Keratinocyte (primary cell): ENCODE measurements around the gene C8G. TPM values are rescaled to one million over a fixed set of nuclear protein-coding genes. Genes with fewer than 3 reads are reported as not detected.
A peak's percentile ranks its signal among the peaks of the same experiment; 100 is the strongest.

Experiments used
- DNase-seq: peaks from one replicate; pipeline ENCODE4 v3.0.0-alpha.2; 2011; ENCODE audit warnings: low read depth, missing footprints, low spot score
- FAIRE-seq: peaks from 2 replicates; lab custom pipeline; 2011; peaks lifted over from hg19 to GRCh38; lab: Jason Lieb, UNC
- H2AFZ ChIP-seq: 2 replicates; pipeline ENCODE4 v1.6.0; 2012; ENCODE audit warnings: low read length, control low read depth, inconsistent platforms; ENCODE audit not compliant: control insufficient read depth
- H3K27ac ChIP-seq: 2 replicates; pipeline ENCODE4 v1.5.1; 2011; ENCODE audit warnings: low read length; ENCODE audit not compliant: control insufficient read depth, insufficient read depth
- H3K27me3 ChIP-seq: 3 replicates; pipeline ENCODE4 v1.6.0; 2011; ENCODE audit warnings: low read length; ENCODE audit not compliant: control insufficient read depth, insufficient read depth; ENCODE audit errors: extremely low read depth
- H3K36me3 ChIP-seq, 2 experiments: 2 replicates in 1 of 2; 3 replicates in 1 of 2; pipeline ENCODE4 v1.5.1; 2011; ENCODE audit warnings: low read length in 2 of 2, mild to moderate bottlenecking in 1 of 2; ENCODE audit not compliant: control insufficient read depth in 2 of 2, insufficient read depth in 2 of 2; ENCODE audit errors: extremely low read depth in 1 of 2
- H3K4me1 ChIP-seq: 3 replicates; pipeline ENCODE4 v1.5.1; 2011; ENCODE audit warnings: low read length; ENCODE audit not compliant: control insufficient read depth, insufficient read depth; ENCODE audit errors: extremely low read depth
- H3K4me2 ChIP-seq: 3 replicates; pipeline ENCODE4 v1.6.0; 2011; ENCODE audit warnings: low read depth, low read length; ENCODE audit not compliant: control insufficient read depth, insufficient read depth; ENCODE audit errors: extremely low read depth
- H3K4me3 ChIP-seq, 3 experiments: fragments of 200-600 bp in 1 of 3; sonication (generic) in 1 of 3; 2 replicates in 2 of 3; 3 replicates in 1 of 3; pipeline ENCODE4 v1.5.1; 2011 to 2016; ENCODE audit warnings: low read length in 3 of 3, mild to moderate bottlenecking in 3 of 3, control low read depth in 2 of 3, inconsistent platforms in 1 of 3, low read depth in 1 of 3, mixed read lengths in 1 of 3, mixed run types in 1 of 3, moderate library complexity in 1 of 3; ENCODE audit not compliant: control insufficient read depth in 2 of 3, insufficient read depth in 2 of 3; ENCODE audit errors: extremely low read depth in 1 of 3
- H3K79me2 ChIP-seq: 2 replicates; pipeline ENCODE4 v1.6.0; 2012; ENCODE audit warnings: low read length; ENCODE audit not compliant: control insufficient read depth, insufficient read depth
- H3K9ac ChIP-seq: 3 replicates; pipeline ENCODE4 v1.6.0; 2011; ENCODE audit warnings: low read length; ENCODE audit not compliant: control insufficient read depth, insufficient read depth; ENCODE audit errors: extremely low read depth
- H3K9me1 ChIP-seq: 3 replicates; pipeline ENCODE4 v1.6.0; 2011; ENCODE audit warnings: low read length; ENCODE audit not compliant: control insufficient read depth, insufficient read depth; ENCODE audit errors: extremely low read depth
- H3K9me3 ChIP-seq: 2 replicates; pipeline ENCODE4 v1.5.1; 2012; ENCODE audit warnings: low read depth, low read length; ENCODE audit not compliant: control insufficient read depth
- H4K20me1 ChIP-seq: 3 replicates; pipeline ENCODE4 v1.6.0; 2011; ENCODE audit warnings: low read length; ENCODE audit not compliant: control insufficient read depth, insufficient read depth; ENCODE audit errors: extremely low read depth
- EZH2 ChIP-seq: IDR thresholded peaks from one replicate; pipeline ENCODE4 v1.6.1; 2012; ENCODE audit warnings: inconsistent platforms, mild to moderate bottlenecking, low read length, moderate library complexity
- dilution Hi-C: fragments of 300-500 bp; cut with MboI; formaldehyde crosslinking; loops from one replicate; pipeline ENCODE4 v1.7.0; 2020; ENCODE audit warnings: low sequenced_read_pairs; ENCODE audit not compliant: extremely low pct_ligation_motif_present
- polyA plus RNA-seq, 5 experiments: library from polyadenylated mRNA; depleted of rRNA in 3 of 5; stranded (reverse) in 3 of 5; stranded (forward) in 1 of 5; unstranded in 1 of 5; fragments of >200 nt; gene quantifications; 1 replicate in 1 of 5; 2 replicates in 3 of 5; 3 replicates in 1 of 5; pipeline versions ENCODE4 v1.2.1 to v1.2.3, GENCODE V29; 2011 to 2012; ENCODE audit warnings: missing spikeins in 2 of 5, low read depth in 1 of 5, low replicate concordance in 1 of 5
- TF ChIP-seq, protein P1 (sequence below), 3 experiments: IDR thresholded peaks in 1 of 3; conservative IDR thresholded peaks in 1 of 3; optimal IDR thresholded peaks in 1 of 3; 2 replicates in 2 of 3; 3 replicates in 1 of 3; pipeline versions ENCODE3 to v1.5.1; 2011; ENCODE audit warnings: low read length in 3 of 3, mild to moderate bottlenecking in 3 of 3, moderate library complexity in 2 of 3, control low read depth in 1 of 3, inconsistent platforms in 1 of 3; ENCODE audit not compliant: insufficient read depth in 2 of 3; ENCODE audit errors: extremely low read depth in 1 of 3

Gene C8G
- polyA plus RNA-seq, 1 donor (not counting 4 experiments of a cell fraction or from before 2014, with no cell fraction given): 0.24 TPM

DNA sequence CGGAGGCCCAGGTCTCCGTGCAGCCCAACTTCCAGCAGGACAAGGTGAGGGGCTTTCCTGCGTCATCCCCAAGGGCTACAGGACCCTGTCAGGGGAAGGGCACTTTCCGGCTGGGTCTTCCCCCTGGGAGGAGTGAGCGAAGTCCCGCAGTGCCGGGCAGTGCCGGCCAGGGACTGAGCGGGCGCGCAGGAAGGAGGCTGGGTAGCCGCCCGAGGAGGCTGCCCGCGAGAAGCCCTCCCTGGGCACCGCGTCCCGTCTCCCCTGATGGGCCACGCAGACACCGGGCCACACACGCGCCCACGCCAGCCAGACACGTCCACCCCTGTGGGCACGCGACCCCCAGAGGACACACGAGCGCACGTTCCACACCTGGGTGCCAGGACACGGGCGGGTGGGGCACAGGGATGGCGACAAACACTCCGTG lies 32.6 kb downstream of the C8G start:
- dilution Hi-C loops: no loop called here

DNA sequence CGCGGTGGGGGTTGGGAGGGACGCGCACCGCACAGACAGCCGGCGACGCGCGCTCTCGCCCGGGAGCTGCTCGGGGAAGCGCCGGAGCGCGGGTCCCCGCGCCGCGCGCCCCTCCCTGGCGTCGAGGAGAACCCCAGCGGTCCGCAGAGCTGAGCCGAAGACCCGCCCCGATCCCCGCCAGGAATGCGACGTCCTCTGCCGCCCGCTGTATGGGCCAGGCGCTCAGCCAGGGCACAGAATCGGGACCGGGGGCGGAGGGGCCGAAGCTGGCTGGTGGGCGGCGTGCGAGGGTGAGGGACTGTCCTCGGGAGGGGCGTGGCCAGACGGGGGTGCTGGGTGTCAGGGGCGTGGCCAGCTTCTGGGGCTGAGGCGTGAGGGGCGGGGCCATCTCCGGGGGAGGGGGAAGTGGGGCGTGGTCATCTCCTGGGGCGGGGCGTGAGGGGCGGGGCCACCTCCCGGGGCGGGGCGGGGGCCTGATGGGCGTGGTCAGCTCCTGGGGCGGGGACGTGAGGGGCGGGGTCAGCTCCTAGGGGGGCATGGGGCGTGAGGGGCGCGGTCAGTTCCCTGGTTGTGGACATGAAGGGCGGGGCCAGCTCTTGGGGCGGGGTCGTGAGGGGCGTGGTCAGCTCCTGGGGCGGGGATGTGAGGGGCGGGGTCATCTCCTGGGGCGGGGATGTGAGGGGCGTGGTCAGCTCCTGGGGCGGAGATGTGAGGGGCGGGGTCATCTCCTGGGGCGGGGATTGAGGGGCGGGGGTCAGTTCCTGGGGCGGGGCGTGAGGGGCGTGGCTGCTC lies 33.2 kb downstream of the C8G start:
- H3K79me2 ChIP-seq: no peaks in the 10 kb centered on the region
- peak overlapping the region; percentile 74 for H3K4me2 ChIP-seq
- no peaks in the 10 kb centered on the region for H4K20me1 ChIP-seq
- FAIRE-seq: no peak
- H3K4me1 ChIP-seq: peaks cover 8% of the 10 kb centered on the region
- H2AFZ ChIP-seq: peak overlapping the region; percentile 26
- no peaks in the 10 kb centered on the region for H3K27me3 ChIP-seq
- H3K9me1 ChIP-seq: no peaks in the 10 kb centered on the region
- no peaks in the 10 kb centered on the region for H3K9me3 ChIP-seq
- peak overlapping the region in 2 of 3 experiments; percentile 34 to 38 for H3K4me3 ChIP-seq
- no peaks in the 10 kb centered on the region for H3K36me3 ChIP-seq
- no peak for DNase-seq
- dilution Hi-C loops: no loop called here
- no peak overlapping the region for H3K9ac ChIP-seq
- no peak overlapping the region for H3K27ac ChIP-seq
- no peak for TF ChIP-seq EZH2
- TF ChIP-seq, protein P1, sequence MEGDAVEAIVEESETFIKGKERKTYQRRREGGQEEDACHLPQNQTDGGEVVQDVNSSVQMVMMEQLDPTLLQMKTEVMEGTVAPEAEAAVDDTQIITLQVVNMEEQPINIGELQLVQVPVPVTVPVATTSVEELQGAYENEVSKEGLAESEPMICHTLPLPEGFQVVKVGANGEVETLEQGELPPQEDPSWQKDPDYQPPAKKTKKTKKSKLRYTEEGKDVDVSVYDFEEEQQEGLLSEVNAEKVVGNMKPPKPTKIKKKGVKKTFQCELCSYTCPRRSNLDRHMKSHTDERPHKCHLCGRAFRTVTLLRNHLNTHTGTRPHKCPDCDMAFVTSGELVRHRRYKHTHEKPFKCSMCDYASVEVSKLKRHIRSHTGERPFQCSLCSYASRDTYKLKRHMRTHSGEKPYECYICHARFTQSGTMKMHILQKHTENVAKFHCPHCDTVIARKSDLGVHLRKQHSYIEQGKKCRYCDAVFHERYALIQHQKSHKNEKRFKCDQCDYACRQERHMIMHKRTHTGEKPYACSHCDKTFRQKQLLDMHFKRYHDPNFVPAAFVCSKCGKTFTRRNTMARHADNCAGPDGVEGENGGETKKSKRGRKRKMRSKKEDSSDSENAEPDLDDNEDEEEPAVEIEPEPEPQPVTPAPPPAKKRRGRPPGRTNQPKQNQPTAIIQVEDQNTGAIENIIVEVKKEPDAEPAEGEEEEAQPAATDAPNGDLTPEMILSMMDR (optimal IDR thresholded peaks at IDR 0.05 in 1 of 3, IDR thresholded peaks at IDR 0.05 in 1 of 3, conservative IDR thresholded peaks at IDR 0.05 in 1 of 3; ENCODE audit: extremely low read depth in 1 of 3, insufficient read depth in 2 of 3, low read length in 3 of 3): no peak

More for the DNA sequence above, 32.6 kb downstream of the C8G start:
- FAIRE-seq: no peak
- H3K9me3 ChIP-seq: no peaks in the 10 kb centered on the region
- H3K9ac ChIP-seq: no peak overlapping the region
- H3K36me3 ChIP-seq: no peaks in the 10 kb centered on the region
- no peak for DNase-seq
- no peaks in the 10 kb centered on the region for H3K79me2 ChIP-seq
- no peaks in the 10 kb centered on the region for H3K9me1 ChIP-seq
- H3K4me1 ChIP-seq: peaks cover 8% of the 10 kb centered on the region
- no peaks in the 10 kb centered on the region for H4K20me1 ChIP-seq
- peak overlapping the region in 1 of 3 experiments; percentile 34 for H3K4me3 ChIP-seq
- H3K4me2 ChIP-seq: peak overlapping the region; percentile 74
- H3K27ac ChIP-seq: no peak overlapping the region
- H2AFZ ChIP-seq: no peak overlapping the region
- H3K27me3 ChIP-seq: no peaks in the 10 kb centered on the region
- TF ChIP-seq EZH2: no peak
- TF ChIP-seq, protein P1 (optimal IDR thresholded peaks at IDR 0.05 in 1 of 3, IDR thresholded peaks at IDR 0.05 in 1 of 3, conservative IDR thresholded peaks at IDR 0.05 in 1 of 3; ENCODE audit: extremely low read depth in 1 of 3, insufficient read depth in 2 of 3, low read length in 3 of 3): no peak
